Activated naive CD4-positive, alpha-beta T cell (primary cell): Measurements from ENCODE around the gene MOCOS.
"Not testable (repeated sequence)": the region's sequence is repeated elsewhere in the genome, so short reads cannot be mapped to it uniquely, and the experiment has no call there.

Source experiments
- DNase-seq, 4 experiments: peaks; one replicate each; lab custom pipeline; 2025; lab: John Stamatoyannopoulos, UW

Gene MOCOS

GRCh38 chr18:36187193-36187825 lies at the start of gene MOCOS:
TSS of gene MOCOS (plus strand) at chr18:36187497. CDS start at chr18:36187540, 43 bp downstream.
- DNase-seq: peak in 1 of 4 experiments; percentile 11

- DNase-seq: no peak
Measured at GRCh38 chr18:36139245-36139644, 48.1 kb upstream of the MOCOS start.

- no peak for DNase-seq
Measured at GRCh38 chr18:36141576-36141975, 45.7 kb upstream of the MOCOS start.

GRCh38 chr18:36142751-36143150 lies 44.5 kb upstream of the MOCOS start:
- no peak for DNase-seq

- DNase-seq: no peak
Measured at GRCh38 chr18:36143391-36143790, 43.9 kb upstream of the MOCOS start.

GRCh38 chr18:36149514-36150289 lies 37.6 kb upstream of the MOCOS start:
- DNase-seq: no peak

- no peak for DNase-seq
Measured at GRCh38 chr18:36152781-36153180, 34.5 kb upstream of the MOCOS start.

- DNase-seq: no peak
Measured at GRCh38 chr18:36153203-36153602, 34.1 kb upstream of the MOCOS start.

GRCh38 chr18:36153771-36154170 lies 33.5 kb upstream of the MOCOS start:
- DNase-seq: no peak

GRCh38 chr18:36155851-36156757 lies 31.2 kb upstream of the MOCOS start:
- no peak for DNase-seq

GRCh38 chr18:36157441-36157840 lies 29.9 kb upstream of the MOCOS start:
- DNase-seq: no peak

- DNase-seq: no peak
Measured at GRCh38 chr18:36158266-36158867, 28.9 kb upstream of the MOCOS start.

GRCh38 chr18:36160959-36161371 lies 26.3 kb upstream of the MOCOS start:
- DNase-seq: no peak

- no peak for DNase-seq
Measured at GRCh38 chr18:36162981-36163380, 24.3 kb upstream of the MOCOS start.

GRCh38 chr18:36167692-36168218 lies 19.5 kb upstream of the MOCOS start:
- no peak for DNase-seq

GRCh38 chr18:36168296-36168695 lies 19.0 kb upstream of the MOCOS start:
- not testable (repeated sequence) for DNase-seq

- no peak for DNase-seq
Measured at GRCh38 chr18:36169938-36170337, 17.4 kb upstream of the MOCOS start.

- DNase-seq: no peak
Measured at GRCh38 chr18:36175481-36175880, 11.8 kb upstream of the MOCOS start.

GRCh38 chr18:36176177-36176584 lies 11.1 kb upstream of the MOCOS start:
- no peak for DNase-seq

- no peak for DNase-seq
Measured at GRCh38 chr18:36176711-36177110, 10.6 kb upstream of the MOCOS start.

- no peak for DNase-seq
Measured at GRCh38 chr18:36177913-36178312, 9.4 kb upstream of the MOCOS start.
